Calu3 (cell line): ENCODE results near the gene SAG. TPM values are rescaled to one million over a fixed set of nuclear protein-coding genes. Genes with fewer than 3 reads are reported as not detected.
"Not testable (repeated sequence)": the region's sequence is repeated elsewhere in the genome, so short reads cannot be mapped to it uniquely, and the experiment has no call there.

Experiments used
- BruUV-seq: library from RNA; stranded (reverse); fragments of 400-500 nt; replicated peaks from 2 replicates; lab custom pipeline; 2021; lab: Mats Ljungman, UMichigan
- CTCF ChIA-PET: fragments of 300-600 bp; sonication (Branson Sonifier 250); formaldehyde crosslinking; loops from one replicate; lab custom pipeline; 2022; ENCODE audit warnings: antibody characterized with exemption; lab: Charles Lee
- DNase-seq: peaks from one replicate; pipeline ENCODE4 v3.0.0; 2022
- H3K27ac Mint-ChIP-seq: one replicate; pipeline ENCODE4 v1.8.0; 2022; ENCODE audit warnings: mixed read lengths; ENCODE audit not compliant: unreplicated experiment
- H3K27me3 Mint-ChIP-seq: one replicate; pipeline ENCODE4 v1.8.0; 2022; ENCODE audit warnings: mixed read lengths; ENCODE audit not compliant: unreplicated experiment
- H3K36me3 Mint-ChIP-seq: one replicate; pipeline ENCODE4 v1.8.0; 2022; ENCODE audit warnings: mild to moderate bottlenecking, moderate library complexity, mixed read lengths; ENCODE audit not compliant: insufficient read depth, unreplicated experiment
- H3K4me1 Mint-ChIP-seq: one replicate; pipeline ENCODE4 v1.8.0; 2022; ENCODE audit warnings: mild to moderate bottlenecking, low read depth, mixed read lengths; ENCODE audit not compliant: unreplicated experiment
- H3K4me3 Mint-ChIP-seq: one replicate; pipeline ENCODE4 v1.8.0; 2022; ENCODE audit warnings: mild to moderate bottlenecking, low read depth, moderate library complexity, mixed read lengths; ENCODE audit not compliant: unreplicated experiment
- H3K9me3 Mint-ChIP-seq: one replicate; pipeline ENCODE4 v1.8.0; 2022; ENCODE audit warnings: low read depth, mixed read lengths; ENCODE audit not compliant: unreplicated experiment
- CTCF ChIP-seq: fragments of 200-600 bp; IDR thresholded peaks from one replicate; pipeline ENCODE4 v1.8.0; 2022; ENCODE audit warnings: antibody characterized with exemption; ENCODE audit not compliant: unreplicated experiment
- intact Hi-C: fragments of 100-400 bp; cut with micrococcal nuclease; formaldehyde crosslinking; loops from one replicate; pipeline ENCODE4 v1.10.0; 2022; ENCODE audit not compliant: unreplicated experiment
- total RNA-seq: library from RNA; stranded (reverse); gene quantifications from 2 replicates; pipeline ENCODE4 v1.2.3, GENCODE V29; 2022

The SAG gene
- total RNA-seq, 1 experiment from 2014 or later: not detected

DNA sequence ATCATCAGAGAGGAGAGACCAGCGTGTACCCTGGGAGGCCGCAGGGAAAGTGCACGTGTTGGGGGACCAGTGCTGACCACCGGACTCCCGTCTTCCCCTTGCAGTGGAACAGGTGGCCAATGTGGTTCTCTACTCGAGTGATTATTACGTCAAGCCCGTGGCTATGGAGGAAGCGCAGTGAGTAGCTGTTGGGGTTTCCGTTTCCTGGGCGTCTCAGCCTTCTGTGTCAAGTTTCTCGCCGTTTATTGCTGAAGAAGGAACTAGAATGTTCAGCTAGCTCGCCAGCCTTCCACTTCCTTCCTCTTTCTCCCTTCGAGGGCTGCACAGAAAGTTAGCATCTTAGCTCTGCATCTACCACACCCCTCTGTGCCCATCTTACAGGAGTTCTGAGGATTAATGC lies 23.9 kb downstream of the SAG start:
- intact Hi-C loops: no loop called here
- H3K4me1 Mint-ChIP-seq: no peaks in the 10 kb centered on the region
- no peak for DNase-seq

GRCh38 chr2:233332125-233332524 lies 24.5 kb downstream of the SAG start:
- Mint-ChIP-seq H3K27ac (no peak overlapping the region), H3K27me3 (peaks cover 46% of the 10 kb centered on the region), H3K4me1 (no peaks in the 10 kb centered on the region), H3K36me3 (no peaks in the 10 kb centered on the region), H3K4me3 (no peak overlapping the region), H3K9me3 (no peaks in the 10 kb centered on the region)
- BruUV-seq: no TSS peak
- CTCF ChIA-PET: interaction anchor here (0.6 kb wide), 1 partner anchor 330 kb away, joined by 3 read pairs; no protein-coding TSS in a partner anchor
- DNase-seq: no peak
- TF ChIP-seq CTCF: no peak
- intact Hi-C loops: no loop called here

More for the DNA sequence above, 23.9 kb downstream of the SAG start:
- TF ChIP-seq CTCF: no peak
- Mint-ChIP-seq H3K27ac (no peak overlapping the region), H3K36me3 (no peaks in the 10 kb centered on the region), H3K9me3 (no peaks in the 10 kb centered on the region), H3K27me3 (peaks cover 44% of the 10 kb centered on the region), H3K4me3 (no peak overlapping the region)
- BruUV-seq: no TSS peak
- CTCF ChIA-PET: interaction anchor here (0.6 kb wide), 1 partner anchor 329 kb away, joined by 3 read pairs; no protein-coding TSS in a partner anchor

GRCh38 chr2:233334915-233335314 lies 27.3 kb downstream of the SAG start:
- Mint-ChIP-seq H3K27me3 (peaks cover 66% of the 10 kb centered on the region), H3K4me3 (no peak overlapping the region), H3K36me3 (no peaks in the 10 kb centered on the region), H3K27ac (no peak overlapping the region), H3K4me1 (no peaks in the 10 kb centered on the region), H3K9me3 (no peaks in the 10 kb centered on the region)
- no TSS peak for BruUV-seq
- no peak for DNase-seq
- CTCF ChIA-PET: no interaction called here
- TF ChIP-seq CTCF: no peak
- intact Hi-C loops: no loop called here

DNA sequence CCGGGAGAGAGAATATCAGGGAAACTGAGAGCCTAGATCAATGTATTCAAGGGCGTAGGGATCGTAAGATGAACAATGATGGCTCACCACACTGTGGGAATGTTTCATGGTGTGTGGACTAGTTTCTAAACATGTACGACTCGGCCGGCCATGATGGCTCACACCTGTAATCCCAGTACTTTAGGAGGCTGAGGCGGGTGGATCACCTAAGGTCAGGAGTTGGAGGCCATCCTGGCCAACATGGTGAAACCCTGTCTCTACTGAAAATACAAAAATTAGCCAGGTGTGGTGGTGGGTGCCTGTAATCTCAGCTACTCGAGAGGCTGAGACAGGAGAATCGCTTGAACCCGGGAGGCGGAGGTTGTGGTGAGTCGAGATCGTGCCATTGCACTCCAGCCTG lies 28.5 kb downstream of the SAG start:
- intact Hi-C loops, H3K36me3 Mint-ChIP-seq, H3K27ac Mint-ChIP-seq, H3K9me3 Mint-ChIP-seq, DNase-seq, BruUV-seq, H3K4me3 Mint-ChIP-seq, H3K4me1 Mint-ChIP-seq: not testable (repeated sequence)
- CTCF ChIA-PET: interaction anchor here (0.7 kb wide), 2 partner anchors 19 to 259 kb away, joined by 3 read pairs; no protein-coding TSS in a partner anchor
- peaks cover 58% of the 10 kb centered on the region for H3K27me3 Mint-ChIP-seq

GRCh38 chr2:233336541-233336940 lies 28.9 kb downstream of the SAG start:
- Mint-ChIP-seq H3K4me1 (no peaks in the 10 kb centered on the region), H3K36me3 (no peaks in the 10 kb centered on the region), H3K9me3 (peaks cover 2% of the 10 kb centered on the region), H3K27me3 (peaks cover 54% of the 10 kb centered on the region), H3K4me3 (no peak overlapping the region), H3K27ac (no peak overlapping the region)
- no TSS peak for BruUV-seq
- intact Hi-C loops: no loop called here
- TF ChIP-seq CTCF: no peak
- CTCF ChIA-PET: interaction anchor here (0.7 kb wide), 2 partner anchors 19 to 259 kb away, joined by 3 read pairs; no protein-coding TSS in a partner anchor
- DNase-seq: no peak
